Type B pancreatic cell (in vitro differentiated cells): ENCODE data around the gene TLK1. TPM values are rescaled to one million over a fixed set of nuclear protein-coding genes. Genes with fewer than 3 reads are reported as not detected.

Experiments
- DNase-seq: peaks from one replicate; pipeline ENCODE4 v3.0.0; 2021; ENCODE audit warnings: mixed read lengths; ENCODE audit not compliant: unreplicated experiment; ENCODE audit errors: extremely low spot score
- H3K27ac Mint-ChIP-seq: 2 replicates; pipeline ENCODE4 v1.8.0; 2021; ENCODE audit warnings: mild to moderate bottlenecking, mixed read lengths
- H3K27me3 Mint-ChIP-seq: 2 replicates; pipeline ENCODE4 v1.8.0; 2021; ENCODE audit warnings: mixed read lengths
- H3K36me3 Mint-ChIP-seq: 2 replicates; pipeline ENCODE4 v1.8.0; 2021; ENCODE audit warnings: mixed read lengths
- H3K4me1 Mint-ChIP-seq: one replicate; pipeline ENCODE4 v1.8.0; 2021; ENCODE audit warnings: mixed read lengths; ENCODE audit not compliant: unreplicated experiment
- H3K4me3 Mint-ChIP-seq: 2 replicates; pipeline ENCODE4 v1.8.0; 2021; ENCODE audit warnings: mild to moderate bottlenecking, mixed read lengths
- H3K9me3 Mint-ChIP-seq: 2 replicates; pipeline ENCODE4 v1.8.0; 2021; ENCODE audit warnings: mixed read lengths
- total RNA-seq: library from RNA; stranded (reverse); gene quantifications from 2 replicates; pipeline ENCODE4 v1.2.1, GENCODE V29; 2021; ENCODE audit warnings: low replicate concordance
- TF ChIP-seq, protein P1 (sequence below): fragments of 200-600 bp; sonication (generic); conservative IDR thresholded peaks from 2 replicates; pipeline ENCODE4 v1.5.0; 2021; ENCODE audit warnings: antibody characterized with exemption, mild to moderate bottlenecking

The TLK1 gene
- total RNA-seq, 1 donor from 2014 or later, result 54.2 TPM

GRCh38 chr2:171072164-171072563 lies 88.5 kb downstream of the TLK1 start:
- TF ChIP-seq, protein P1, sequence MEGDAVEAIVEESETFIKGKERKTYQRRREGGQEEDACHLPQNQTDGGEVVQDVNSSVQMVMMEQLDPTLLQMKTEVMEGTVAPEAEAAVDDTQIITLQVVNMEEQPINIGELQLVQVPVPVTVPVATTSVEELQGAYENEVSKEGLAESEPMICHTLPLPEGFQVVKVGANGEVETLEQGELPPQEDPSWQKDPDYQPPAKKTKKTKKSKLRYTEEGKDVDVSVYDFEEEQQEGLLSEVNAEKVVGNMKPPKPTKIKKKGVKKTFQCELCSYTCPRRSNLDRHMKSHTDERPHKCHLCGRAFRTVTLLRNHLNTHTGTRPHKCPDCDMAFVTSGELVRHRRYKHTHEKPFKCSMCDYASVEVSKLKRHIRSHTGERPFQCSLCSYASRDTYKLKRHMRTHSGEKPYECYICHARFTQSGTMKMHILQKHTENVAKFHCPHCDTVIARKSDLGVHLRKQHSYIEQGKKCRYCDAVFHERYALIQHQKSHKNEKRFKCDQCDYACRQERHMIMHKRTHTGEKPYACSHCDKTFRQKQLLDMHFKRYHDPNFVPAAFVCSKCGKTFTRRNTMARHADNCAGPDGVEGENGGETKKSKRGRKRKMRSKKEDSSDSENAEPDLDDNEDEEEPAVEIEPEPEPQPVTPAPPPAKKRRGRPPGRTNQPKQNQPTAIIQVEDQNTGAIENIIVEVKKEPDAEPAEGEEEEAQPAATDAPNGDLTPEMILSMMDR, result no peak
- Mint-ChIP-seq H3K27ac (no peak overlapping the region), H3K4me1 (no peaks in the 10 kb centered on the region), H3K36me3 (peaks cover 29% of the 10 kb centered on the region), H3K4me3 (no peak overlapping the region), H3K9me3 (peaks cover 7% of the 10 kb centered on the region), H3K27me3 (no peaks in the 10 kb centered on the region)
- no peak for DNase-seq

DNA sequence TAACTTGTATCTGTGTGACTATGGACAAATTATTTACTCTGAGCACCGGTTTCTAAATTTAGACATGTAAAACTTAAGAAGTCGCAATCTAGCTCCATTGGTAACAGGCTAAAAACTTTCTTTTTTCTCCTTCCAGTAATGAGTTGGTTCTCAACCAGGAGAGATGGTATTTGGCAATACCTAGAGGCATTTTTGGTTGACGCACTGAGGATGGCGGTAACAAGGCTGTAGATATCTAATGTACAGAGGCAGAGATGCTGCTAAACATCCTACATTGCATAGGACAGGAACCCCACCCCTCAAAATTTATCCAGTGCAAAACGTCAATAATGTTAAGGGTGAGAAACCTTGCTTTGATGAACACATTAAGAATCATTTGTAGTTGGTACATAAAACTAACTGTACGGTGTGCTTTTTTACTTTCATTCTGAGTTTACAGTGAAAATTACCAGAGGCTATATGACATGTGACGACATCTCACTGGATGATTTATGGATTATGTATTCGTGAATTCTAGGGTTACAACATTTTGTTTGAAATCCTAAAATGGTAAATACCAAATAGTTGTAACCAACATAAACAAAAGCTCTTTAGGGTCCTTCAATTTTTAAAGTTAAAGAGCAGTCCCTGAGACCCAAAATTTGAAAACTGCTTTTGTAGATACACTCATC lies 91.3 kb downstream of the TLK1 start:
- no peak for DNase-seq
- no peaks in the 10 kb centered on the region for H3K27me3 Mint-ChIP-seq
- peaks cover 26% of the 10 kb centered on the region for H3K36me3 Mint-ChIP-seq
- TF ChIP-seq, protein P1, result no peak
- peak overlapping the region; percentile 23 for H3K27ac Mint-ChIP-seq
- H3K4me1 Mint-ChIP-seq, result no peaks in the 10 kb centered on the region
- no peak overlapping the region for H3K4me3 Mint-ChIP-seq
- peaks cover 7% of the 10 kb centered on the region for H3K9me3 Mint-ChIP-seq

GRCh38 chr2:171066110-171066509 lies 94.6 kb downstream of the TLK1 start:
- peaks cover 7% of the 10 kb centered on the region for H3K9me3 Mint-ChIP-seq
- no peaks in the 10 kb centered on the region for H3K27me3 Mint-ChIP-seq
- H3K36me3 Mint-ChIP-seq, result peaks cover 16% of the 10 kb centered on the region
- TF ChIP-seq, protein P1, result no peak
- no peak for DNase-seq
- no peak overlapping the region for H3K27ac Mint-ChIP-seq
- no peak overlapping the region for H3K4me3 Mint-ChIP-seq
- no peaks in the 10 kb centered on the region for H3K4me1 Mint-ChIP-seq

DNA sequence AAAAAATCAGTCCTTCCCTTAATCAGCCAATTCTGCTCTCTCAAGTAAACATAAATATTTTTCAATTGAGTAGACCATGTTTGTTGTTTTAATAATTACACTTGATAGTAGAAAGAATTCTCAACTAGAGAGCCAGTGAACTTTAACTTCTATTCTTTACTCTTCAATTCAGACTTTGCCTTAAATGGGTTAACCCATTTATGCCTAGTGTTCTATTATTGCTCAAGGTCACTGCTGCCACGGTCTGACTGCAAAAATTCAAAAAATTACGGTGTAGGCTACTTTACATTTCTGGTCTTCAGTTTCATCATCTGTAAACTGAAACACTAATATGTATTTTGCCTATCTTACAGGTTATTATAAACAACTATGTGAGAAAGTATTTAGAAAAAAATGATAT lies 103.1 kb downstream of the TLK1 start:
- no peak for DNase-seq
- TF ChIP-seq, protein P1, result no peak
- Mint-ChIP-seq H3K27me3 (no peaks in the 10 kb centered on the region), H3K9me3 (no peaks in the 10 kb centered on the region), H3K4me3 (no peak overlapping the region), H3K4me1 (no peaks in the 10 kb centered on the region), H3K27ac (no peak overlapping the region), H3K36me3 (peaks cover 39% of the 10 kb centered on the region)

- TF ChIP-seq, protein P1, result no peak
- Mint-ChIP-seq H3K4me1 (no peaks in the 10 kb centered on the region), H3K9me3 (no peaks in the 10 kb centered on the region), H3K4me3 (no peak overlapping the region), H3K27me3 (no peaks in the 10 kb centered on the region), H3K36me3 (peaks cover 45% of the 10 kb centered on the region), H3K27ac (no peak overlapping the region)
- DNase-seq, result no peak
Measured at GRCh38 chr2:171056307-171056706, 104.4 kb downstream of the TLK1 start.
